Muscle of arm (tissue), 12 donors: Measurements from ENCODE around the gene SRP14. TPM values are rescaled to one million over a fixed set of nuclear protein-coding genes. Genes with fewer than 3 reads are reported as not detected.
"Not testable (repeated sequence)": the region's sequence is repeated elsewhere in the genome, so short reads cannot be mapped to it uniquely, and the experiment has no call there.

Experiments
- DNase-seq: peaks from one replicate; pipeline ENCODE4 v3.0.0-alpha.2; 2013
- polyA plus RNA-seq, 12 donors: library from polyadenylated mRNA; unstranded; fragments of 120-200 nt; gene quantifications; one replicate each; pipeline ENCODE4 v1.2.1, GENCODE V29; 2013; ENCODE audit not compliant: insufficient read length in 12 of 12

Gene SRP14
- polyA plus RNA-seq, 12 donors: 296 to 625 (median 340) TPM; not detected in 1

GRCh38 chr15:40035182-40035581 is 3.8 kb downstream of the SRP14 start:
- DNase-seq: not testable (repeated sequence)

GRCh38 chr15:40034186-40034946 is 4.6 kb downstream of the SRP14 start:
- DNase-seq: no peak

GRCh38 chr15:40032125-40032839 is 6.7 kb downstream of the SRP14 start:
- no peak for DNase-seq

GRCh38 chr15:40031300-40031699 is 7.7 kb downstream of the SRP14 start:
- DNase-seq: no peak

- DNase-seq: no peak
Observed at GRCh38 chr15:40029979-40030893, 8.7 kb downstream of the SRP14 start.

GRCh38 chr15:40028853-40029252 is 10.1 kb downstream of the SRP14 start:
- no peak for DNase-seq

- no peak for DNase-seq
Observed at GRCh38 chr15:40028193-40028592, 10.8 kb downstream of the SRP14 start.

- no peak for DNase-seq
Observed at GRCh38 chr15:40016224-40016865, 22.6 kb downstream of the SRP14 start.

GRCh38 chr15:40014390-40014789 is 24.6 kb downstream of the SRP14 start:
- no peak for DNase-seq

GRCh38 chr15:40013372-40013771 is 25.6 kb downstream of the SRP14 start:
- DNase-seq: not testable (repeated sequence)

- DNase-seq: no peak
Observed at GRCh38 chr15:40011303-40011702, 27.7 kb downstream of the SRP14 start.

- DNase-seq: no peak
Observed at GRCh38 chr15:40010686-40011085, 28.3 kb downstream of the SRP14 start.

GRCh38 chr15:40008061-40008765 is 30.8 kb downstream of the SRP14 start:
- no peak for DNase-seq

- DNase-seq: no peak
Observed at GRCh38 chr15:40006646-40007045, 32.3 kb downstream of the SRP14 start.

- DNase-seq: no peak
Observed at GRCh38 chr15:40006003-40006402, 33.0 kb downstream of the SRP14 start.

- DNase-seq: no peak
Observed at GRCh38 chr15:40003116-40003916, 35.7 kb downstream of the SRP14 start.

GRCh38 chr15:40002295-40002694 is 36.7 kb downstream of the SRP14 start:
- no peak for DNase-seq

- DNase-seq: no peak
Observed at GRCh38 chr15:39999538-40000200, 39.3 kb downstream of the SRP14 start.

- no peak for DNase-seq
Observed at GRCh38 chr15:39998511-39999077, 40.4 kb downstream of the SRP14 start.
